ENCODE measurements around the gene GAPT. TPM values are rescaled to one million over a fixed set of nuclear protein-coding genes. Genes with fewer than 3 reads are reported as not detected.

GAPT gene
- total RNA-seq, 4 donors from 2014 or later = 0.57 to 18.2 (median 0.67) TPM; not detected in 1

DNA sequence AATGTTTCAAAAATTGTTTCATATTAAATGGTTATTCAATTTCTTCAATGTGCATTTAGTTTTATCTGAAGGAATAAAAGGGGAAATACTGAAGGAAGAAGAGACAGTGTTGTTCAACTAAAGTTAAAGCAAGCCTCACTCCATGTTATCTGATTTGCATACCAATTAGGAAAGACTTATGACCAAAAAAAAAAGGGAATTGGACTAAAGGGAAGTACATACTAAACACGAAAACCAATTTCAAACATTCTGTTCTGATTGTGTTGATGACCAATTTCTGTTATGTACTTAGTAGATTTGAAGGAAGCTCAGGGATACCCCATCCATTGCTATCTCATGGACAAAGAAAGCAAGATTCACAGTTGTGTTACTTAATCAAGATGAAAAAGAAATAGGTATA lies 4.9 kb upstream of the GAPT start:
- TF ChIP-seq, protein P1, sequence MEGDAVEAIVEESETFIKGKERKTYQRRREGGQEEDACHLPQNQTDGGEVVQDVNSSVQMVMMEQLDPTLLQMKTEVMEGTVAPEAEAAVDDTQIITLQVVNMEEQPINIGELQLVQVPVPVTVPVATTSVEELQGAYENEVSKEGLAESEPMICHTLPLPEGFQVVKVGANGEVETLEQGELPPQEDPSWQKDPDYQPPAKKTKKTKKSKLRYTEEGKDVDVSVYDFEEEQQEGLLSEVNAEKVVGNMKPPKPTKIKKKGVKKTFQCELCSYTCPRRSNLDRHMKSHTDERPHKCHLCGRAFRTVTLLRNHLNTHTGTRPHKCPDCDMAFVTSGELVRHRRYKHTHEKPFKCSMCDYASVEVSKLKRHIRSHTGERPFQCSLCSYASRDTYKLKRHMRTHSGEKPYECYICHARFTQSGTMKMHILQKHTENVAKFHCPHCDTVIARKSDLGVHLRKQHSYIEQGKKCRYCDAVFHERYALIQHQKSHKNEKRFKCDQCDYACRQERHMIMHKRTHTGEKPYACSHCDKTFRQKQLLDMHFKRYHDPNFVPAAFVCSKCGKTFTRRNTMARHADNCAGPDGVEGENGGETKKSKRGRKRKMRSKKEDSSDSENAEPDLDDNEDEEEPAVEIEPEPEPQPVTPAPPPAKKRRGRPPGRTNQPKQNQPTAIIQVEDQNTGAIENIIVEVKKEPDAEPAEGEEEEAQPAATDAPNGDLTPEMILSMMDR (IDR thresholded peaks at IDR 0.05) = no peak
- no peak for TF ChIP-seq POLR2A (IDR thresholded peaks at IDR 0.05)
- Histone ChIP-seq H3K4me3 (no peak overlapping the region), H3K36me3 (no peaks in the 10 kb centered on the region), H3K4me1 (peaks cover 0 to 3% (median 0%) of the 10 kb centered on the region in 4 donors), H3K27ac (no peak overlapping the region), H3K27me3 (no peaks in the 10 kb centered on the region), H3K9me3 (no peaks in the 10 kb centered on the region)
- no peak for DNase-seq

DNA sequence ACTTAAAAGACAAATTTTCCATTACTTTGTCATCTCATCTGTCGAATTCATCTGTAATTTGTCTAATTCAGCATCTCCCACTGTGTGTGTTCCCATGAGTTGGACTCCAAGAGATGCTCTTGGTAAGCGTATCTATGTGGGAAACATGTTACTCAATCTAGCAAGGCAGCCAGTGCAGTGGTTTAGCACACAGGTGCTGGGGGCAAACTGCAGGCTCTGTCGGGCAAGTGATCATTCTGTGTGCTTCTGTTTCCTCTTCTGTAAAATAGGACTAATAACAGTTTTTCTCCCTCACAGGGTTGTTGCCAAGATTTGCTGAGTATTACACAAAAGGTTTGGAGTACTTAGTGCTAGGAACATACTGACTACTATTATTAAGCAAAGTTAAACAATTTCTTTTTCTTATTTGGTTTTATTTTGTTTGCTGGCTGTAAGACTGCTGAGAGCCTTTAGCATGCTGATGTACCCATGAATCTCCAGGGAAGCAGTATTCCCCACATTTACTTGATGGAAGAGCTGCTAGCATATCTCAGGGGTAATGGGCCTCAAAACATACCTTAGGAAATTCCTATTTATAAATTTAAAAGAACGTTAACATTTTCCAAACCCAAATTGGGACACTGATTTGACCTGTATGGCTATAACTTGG lies 709 bp upstream of the GAPT start:
- no peak overlapping the region for H3K4me3 ChIP-seq
- peaks cover 0 to 3% (median 0%) of the 10 kb centered on the region in 4 donors for H3K4me1 ChIP-seq
- H3K27me3 ChIP-seq = no peaks in the 10 kb centered on the region
- no peaks in the 10 kb centered on the region for H3K9me3 ChIP-seq
- H3K36me3 ChIP-seq = no peaks in the 10 kb centered on the region
- TF ChIP-seq POLR2A (IDR thresholded peaks at IDR 0.05) = no peak
- TF ChIP-seq, protein P1 (IDR thresholded peaks at IDR 0.05) = no peak
- peak in 2 of 3 donors; percentile 54 to 63 for DNase-seq
- H3K27ac ChIP-seq = peak overlapping the region in 1 of 4 donors; percentile 67

DNA sequence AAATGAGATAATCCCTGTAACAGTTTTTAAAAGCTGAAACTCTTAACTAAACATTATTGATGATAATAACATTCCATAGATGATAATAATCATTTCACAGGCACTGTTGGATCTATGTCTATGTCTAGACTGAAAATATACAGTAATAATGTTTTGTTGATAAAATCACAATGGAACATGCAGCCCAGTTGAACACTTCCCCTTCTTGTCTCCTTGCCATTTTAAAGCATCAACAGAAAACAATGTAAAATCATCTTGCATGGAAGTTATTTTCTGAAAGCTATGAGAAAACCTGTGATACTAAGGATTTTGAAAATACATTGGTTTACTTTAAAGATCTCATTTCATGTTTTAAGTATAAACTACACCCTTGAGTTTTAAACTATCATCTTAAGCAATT lies 1.9 kb downstream of the GAPT start:
- no peak for DNase-seq
- no peak for TF ChIP-seq POLR2A (IDR thresholded peaks at IDR 0.05)
- TF ChIP-seq, protein P1 (IDR thresholded peaks at IDR 0.05) = no peak
- H3K4me3 ChIP-seq = no peak overlapping the region
- no peaks in the 10 kb centered on the region for H3K27me3 ChIP-seq
- no peaks in the 10 kb centered on the region for H3K36me3 ChIP-seq
- no peaks in the 10 kb centered on the region for H3K9me3 ChIP-seq
- H3K27ac ChIP-seq = peak overlapping the region in 1 of 4 donors; percentile 67
- peaks cover 0 to 3% (median 0%) of the 10 kb centered on the region in 4 donors for H3K4me1 ChIP-seq

DNA sequence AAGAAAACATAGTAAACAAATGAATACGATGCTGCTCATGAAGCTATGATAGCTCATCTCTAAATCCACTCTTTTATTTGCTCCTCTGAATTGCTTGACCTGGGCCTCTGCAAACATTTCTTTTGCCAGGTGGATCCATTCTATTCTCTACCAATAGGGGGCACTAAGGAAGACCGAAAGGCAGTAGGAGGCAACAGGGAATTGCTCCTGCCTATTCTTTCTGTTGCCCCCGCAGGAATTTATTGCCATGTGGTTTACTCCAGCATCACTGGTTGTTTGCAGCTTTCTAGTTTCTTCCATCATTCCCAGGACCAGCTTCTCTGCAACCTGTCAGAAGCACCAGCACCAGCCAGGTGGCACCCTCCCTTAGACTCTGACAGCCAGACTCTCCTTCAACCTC lies 5.3 kb downstream of the GAPT start:
- no peaks in the 10 kb centered on the region for H3K27me3 ChIP-seq

DNA sequence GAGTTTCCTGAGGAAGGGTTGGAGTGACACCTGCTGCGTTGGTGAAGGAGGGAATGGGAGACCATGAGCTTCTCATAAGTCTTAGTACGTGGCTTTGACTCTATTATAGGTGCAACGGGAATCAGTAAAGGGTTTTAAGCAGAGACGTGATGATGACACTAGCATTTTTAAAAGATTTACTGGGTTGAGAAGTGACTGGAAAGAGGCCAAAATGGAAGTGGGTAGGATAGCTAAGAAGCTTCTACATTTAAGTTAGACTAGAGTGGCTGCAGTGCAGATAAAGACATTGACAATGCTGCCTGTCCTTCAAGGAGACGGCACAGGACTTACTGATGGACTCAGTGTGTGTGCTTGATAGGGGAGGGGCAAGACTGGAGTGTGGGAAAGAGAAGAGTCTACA lies 6.2 kb downstream of the GAPT start:
- no peak overlapping the region for H3K27ac ChIP-seq
- TF ChIP-seq, protein P1 (IDR thresholded peaks at IDR 0.05) = no peak
- no peak for TF ChIP-seq POLR2A (IDR thresholded peaks at IDR 0.05)
- H3K4me3 ChIP-seq = no peak overlapping the region
- DNase-seq = no peak
- H3K9me3 ChIP-seq = no peaks in the 10 kb centered on the region
- H3K4me1 ChIP-seq = no peaks in the 10 kb centered on the region
- H3K27me3 ChIP-seq = no peaks in the 10 kb centered on the region
- no peaks in the 10 kb centered on the region for H3K36me3 ChIP-seq

More for the DNA sequence above, 5.3 kb downstream of the GAPT start:
- Histone ChIP-seq H3K9me3 (no peaks in the 10 kb centered on the region), H3K27ac (no peak overlapping the region), H3K4me1 (no peaks in the 10 kb centered on the region), H3K36me3 (no peaks in the 10 kb centered on the region), H3K4me3 (no peak overlapping the region)
- TF ChIP-seq, protein P1 (IDR thresholded peaks at IDR 0.05) = peak in 1 of 6 experiments; percentile 18
- TF ChIP-seq POLR2A (IDR thresholded peaks at IDR 0.05) = no peak
- DNase-seq = no peak
